SK-N-MC (cell line): ENCODE data around the gene FER.

Experiments used
- EZH2 ChIP-seq: fragments of 200-600 bp; sonication (generic); IDR thresholded peaks from one replicate; pipeline ENCODE4 v1.6.1; 2017; ENCODE audit warnings: antibody characterized with exemption
- FOXP2 ChIP-seq: optimal IDR thresholded peaks from 2 replicates; pipeline ENCODE3; 2011; ENCODE audit warnings: mild to moderate bottlenecking, moderate library complexity; ENCODE audit not compliant: insufficient read depth; ENCODE audit errors: extremely low read length, control extremely low read depth
- POLR2AphosphoS5 ChIP-seq: IDR thresholded peaks from 2 replicates; pipeline ENCODE4 v1.6.1; 2012; ENCODE audit warnings: mild to moderate bottlenecking, low read depth, low read length, borderline replicate concordance

DNA sequence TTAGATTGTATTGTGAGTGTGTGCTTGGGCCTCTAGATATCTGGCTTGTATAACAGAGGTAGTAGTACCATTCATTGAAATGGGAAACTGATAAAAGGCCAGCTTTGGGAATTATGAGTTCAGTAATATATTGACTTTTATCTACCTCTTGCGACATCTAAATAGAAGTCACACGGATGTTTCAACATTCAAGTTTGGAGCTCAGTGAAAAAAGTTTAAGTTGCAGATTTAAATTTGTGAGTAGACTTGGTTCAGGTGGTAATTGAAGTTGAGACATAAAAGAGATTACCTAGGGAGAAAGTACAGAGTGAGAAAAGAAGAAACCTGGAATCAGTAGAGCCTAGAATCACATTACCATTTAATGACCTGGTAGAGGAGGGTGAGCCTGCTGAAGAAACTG lies 189.5 kb downstream of the FER start:
- TF ChIP-seq EZH2 (no peak), POLR2AphosphoS5 (no peak), FOXP2 (no peak)
